H1 (cell line): Measurements from ENCODE around the gene SRRM3. TPM values are rescaled to one million over a fixed set of nuclear protein-coding genes. Genes with fewer than 3 reads are reported as not detected.

Source experiments
- BACH1 ChIP-seq: IDR thresholded peaks from 2 replicates; pipeline ENCODE4 v1.6.1; 2012; ENCODE audit warnings: low read length, improper control_type of control experiment
- CHD7 ChIP-seq: fragments of 300-600 bp; sonication (generic); IDR thresholded peaks from 2 replicates; pipeline ENCODE4 v1.7.1; 2012; ENCODE audit warnings: low read length, moderate library complexity, mild to moderate bottlenecking, inconsistent platforms; ENCODE audit not compliant: insufficient replicate concordance
- EGR1 ChIP-seq: IDR thresholded peaks from 2 replicates; pipeline ENCODE4 v1.6.1; 2011; ENCODE audit warnings: low read depth, low read length, borderline replicate concordance
- FOSL1 ChIP-seq: IDR thresholded peaks from 2 replicates; pipeline ENCODE4 v1.6.1; 2011; ENCODE audit warnings: mild to moderate bottlenecking, low read depth, low read length, moderate library complexity; ENCODE audit not compliant: insufficient read depth
- HDAC2 ChIP-seq, 2 experiments: fragments of 300-600 bp in 1 of 2; sonication (generic) in 1 of 2; IDR thresholded peaks; 2 replicates each; pipeline ENCODE4 v1.6.1; 2011 to 2012; ENCODE audit warnings: low read depth in 2 of 2, low read length in 2 of 2, mild to moderate bottlenecking in 2 of 2, moderate library complexity in 2 of 2, borderline replicate concordance in 1 of 2, inconsistent platforms in 1 of 2
- HDAC6 ChIP-seq: IDR thresholded peaks from one replicate; pipeline ENCODE4 v1.7.1; 2012; ENCODE audit warnings: low read depth, mild to moderate bottlenecking, inconsistent platforms, low read length, moderate library complexity
- RNF2 ChIP-seq: fragments of 200-900, 300-1000 bp; sonication (generic); IDR thresholded peaks from 2 replicates; pipeline ENCODE4 v1.7.1; 2016; ENCODE audit warnings: borderline replicate concordance, low read depth, mild to moderate bottlenecking, antibody characterized with exemption, low read length; ENCODE audit not compliant: poor library complexity, severe bottlenecking; ENCODE audit errors: missing control alignments
- polyA plus RNA-seq, 7 experiments: library from polyadenylated mRNA; depleted of rRNA in 3 of 7; stranded (reverse) in 5 of 7; unstranded in 2 of 7; fragments of >200 nt in 5 of 7; fragments of 200-250 nt in 2 of 7; gene quantifications; 1 replicate in 5 of 7; 2 replicates in 1 of 7; 4 replicates in 1 of 7; pipeline versions ENCODE4 v1.2.1 to v1.2.3, GENCODE V29; 2011 to 2013; ENCODE audit warnings: missing spikeins in 2 of 7, mixed read lengths in 2 of 7
- total RNA-seq: library from RNA; stranded (reverse); fragmentation: NEBNext Ultra II Directional; extraction: Animal tissue kit (Norgen Biotek cat#: 25700); gene quantifications from 2 replicates; pipeline ENCODE4 v1.2.1, GENCODE V29; 2021
- TF ChIP-seq, protein P1 (sequence below): IDR thresholded peaks from 2 replicates; pipeline ENCODE4 v1.6.1; 2011; ENCODE audit warnings: low read depth, mild to moderate bottlenecking, low read length; ENCODE audit not compliant: insufficient read depth

Gene SRRM3
- total and polyA plus RNA-seq, 2 of the 8 experiments (the other 6 are each of a cell fraction or from before 2014, with no cell fraction given), result 10.4 to 17.4 TPM

- no peak for TF ChIP-seq CHD7
- no peak for TF ChIP-seq RNF2
- no peak for TF ChIP-seq BACH1
- TF ChIP-seq HDAC2 (IDR thresholded peaks at IDR 0.05; ENCODE audit: borderline replicate concordance in 1 of 2, low read depth in 2 of 2, low read length in 2 of 2), result no peak
- TF ChIP-seq HDAC6, result no peak
- TF ChIP-seq, protein P1, sequence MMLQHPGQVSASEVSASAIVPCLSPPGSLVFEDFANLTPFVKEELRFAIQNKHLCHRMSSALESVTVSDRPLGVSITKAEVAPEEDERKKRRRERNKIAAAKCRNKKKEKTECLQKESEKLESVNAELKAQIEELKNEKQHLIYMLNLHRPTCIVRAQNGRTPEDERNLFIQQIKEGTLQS, result no peak
- no peak for TF ChIP-seq FOSL1
- no peak for TF ChIP-seq EGR1
Observed at GRCh38 chr7:76165106-76165972, 36.4 kb upstream of the SRRM3 start (continued).
